Ramos (cell line): ENCODE results near the gene RIMS4.

Experiments
- in situ Hi-C: fragments of 300-500 bp; cut with MboI; formaldehyde crosslinking; loops from one replicate; pipeline ENCODE4 v1.14.3; 2022; ENCODE audit warnings: low sequenced_read_pairs; ENCODE audit not compliant: unreplicated experiment

Gene RIMS4

DNA sequence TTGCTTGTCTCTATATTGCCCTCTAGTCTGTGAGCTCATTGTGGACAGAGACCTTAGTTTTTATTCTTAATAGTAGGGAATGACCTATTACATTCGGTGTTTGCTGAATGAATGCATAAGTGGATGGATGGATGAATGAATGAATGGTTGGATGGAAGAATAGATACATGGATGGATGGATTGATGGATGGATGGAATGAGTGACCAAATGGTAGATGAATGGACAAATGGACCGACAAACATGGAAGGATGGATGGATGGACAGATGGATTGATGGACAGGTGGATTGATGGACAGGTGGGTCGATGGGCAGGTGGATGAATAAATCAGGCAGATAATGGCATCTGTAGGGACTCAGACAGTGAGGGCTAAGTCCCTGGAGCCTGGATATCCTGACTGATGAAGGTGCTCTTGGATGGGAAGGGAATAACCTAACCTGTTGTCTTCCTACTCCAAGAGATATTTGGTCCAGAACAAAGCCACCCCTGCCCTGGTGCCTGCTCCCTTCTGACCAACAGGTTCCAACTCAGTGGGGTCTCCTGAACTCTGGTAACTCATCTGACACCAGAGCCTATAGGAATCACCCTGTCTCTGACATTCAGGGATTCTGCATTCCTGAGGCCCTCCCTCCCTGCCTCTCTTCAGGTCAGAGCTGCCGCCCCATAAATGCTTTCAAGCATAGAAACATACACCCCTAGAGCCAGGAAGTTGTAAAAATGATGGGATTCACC lies 104.8 kb downstream of the RIMS4 start:
- in situ Hi-C loops = no loop called here

DNA sequence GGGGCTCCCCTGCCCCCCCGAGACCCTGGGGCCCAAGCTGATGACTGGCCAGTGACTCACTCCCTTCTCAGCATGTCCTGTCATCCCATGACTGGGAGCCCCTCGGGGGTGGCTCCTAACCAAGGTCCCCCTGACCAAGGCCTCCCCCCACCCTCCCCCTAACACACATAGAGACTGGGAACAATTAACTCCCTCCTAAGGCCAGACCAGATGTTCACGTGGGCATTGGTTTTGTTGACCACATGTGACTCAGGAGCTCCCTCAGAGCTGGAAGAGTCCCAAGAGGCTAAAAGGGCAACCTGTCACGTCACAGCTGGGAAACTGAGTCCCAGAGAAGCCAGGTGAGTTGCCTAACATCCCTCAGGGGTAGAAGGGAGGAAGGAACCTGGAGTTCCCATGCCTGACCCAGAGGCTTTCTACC lies 105.8 kb downstream of the RIMS4 start:
- in situ Hi-C loops = no loop called here

DNA sequence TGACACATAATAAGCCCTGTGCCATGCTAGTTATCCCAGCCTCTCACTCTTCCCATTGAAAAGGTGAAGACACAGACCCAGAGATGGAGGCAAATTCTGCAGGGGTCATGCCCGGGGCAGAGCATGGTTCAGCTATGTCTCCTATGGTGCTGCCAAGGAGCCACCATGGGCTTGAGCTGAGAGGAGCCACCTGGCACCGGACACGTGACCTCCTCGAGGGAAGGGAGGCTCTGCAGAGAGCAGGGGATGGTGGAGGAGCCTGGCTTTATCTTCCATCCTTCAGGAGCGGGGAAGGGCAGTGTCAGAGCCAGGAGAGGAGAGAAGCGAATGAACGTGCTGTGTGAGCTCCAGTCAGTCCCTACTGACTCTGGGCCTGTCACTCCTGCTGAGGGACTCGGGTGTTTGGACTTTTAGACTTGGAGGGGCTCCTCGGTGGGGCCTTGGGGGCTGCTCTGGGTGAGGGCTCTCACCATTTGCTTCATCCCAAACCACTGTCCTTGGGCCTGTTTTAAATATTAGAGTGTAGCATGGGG lies 106.3 kb downstream of the RIMS4 start:
- in situ Hi-C loops = no loop called here

DNA sequence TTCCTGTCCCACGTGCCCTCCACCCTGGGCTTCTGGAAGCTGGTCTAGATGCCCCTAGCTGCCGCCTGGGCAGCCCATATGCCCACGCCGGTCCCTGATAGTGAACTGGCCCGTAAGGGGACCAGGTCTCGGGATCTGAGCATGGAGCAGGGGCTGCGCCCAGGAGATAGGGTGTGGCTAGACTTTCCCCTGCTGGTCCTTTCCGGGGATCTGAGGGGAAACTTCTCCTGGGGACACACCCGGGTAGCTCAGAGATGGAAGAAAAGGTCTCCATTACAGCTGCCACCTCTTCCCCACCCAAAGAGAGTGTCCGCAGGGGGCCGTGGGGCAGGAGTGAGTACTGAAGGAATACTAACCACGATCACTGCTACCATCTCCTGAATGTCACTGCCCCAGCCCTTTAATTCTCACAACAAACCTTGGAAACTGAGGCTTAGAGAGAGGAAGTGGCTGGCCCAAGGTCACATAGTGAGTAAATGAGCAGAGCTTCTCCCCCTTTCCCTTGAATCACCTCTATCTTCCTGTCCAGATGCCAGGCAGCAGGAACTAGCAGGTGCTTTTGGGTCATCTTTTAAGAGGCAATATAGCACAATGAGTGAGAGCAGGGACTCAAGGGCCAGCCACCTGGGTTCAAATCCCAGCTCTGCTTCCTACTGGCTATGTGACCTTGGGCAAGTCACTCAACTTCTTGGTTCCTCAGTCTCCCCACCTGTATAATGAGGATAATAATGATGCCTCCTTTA lies 107.0 kb downstream of the RIMS4 start:
- in situ Hi-C loops = no loop called here

DNA sequence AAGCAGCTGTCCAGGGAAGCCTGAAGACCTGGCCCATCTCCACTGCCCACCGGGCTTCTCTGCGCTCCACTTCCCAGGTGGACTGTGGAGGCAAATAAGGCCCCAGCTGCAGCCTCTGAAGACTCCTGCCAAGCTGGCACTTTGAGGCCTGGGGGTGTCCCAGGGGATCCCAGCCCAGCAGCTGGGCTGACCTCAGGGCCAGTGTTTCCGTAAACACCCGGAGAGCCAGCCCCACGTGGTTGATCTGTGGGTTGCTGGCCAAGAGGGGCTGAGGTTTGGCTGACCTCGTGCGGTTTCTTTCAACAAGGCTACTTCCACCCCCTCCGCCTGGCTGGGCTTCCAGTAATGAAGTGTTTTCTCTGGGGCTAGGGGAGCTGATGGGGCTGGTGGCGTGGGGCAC lies 107.6 kb downstream of the RIMS4 start:
- in situ Hi-C loops = no loop called here

DNA sequence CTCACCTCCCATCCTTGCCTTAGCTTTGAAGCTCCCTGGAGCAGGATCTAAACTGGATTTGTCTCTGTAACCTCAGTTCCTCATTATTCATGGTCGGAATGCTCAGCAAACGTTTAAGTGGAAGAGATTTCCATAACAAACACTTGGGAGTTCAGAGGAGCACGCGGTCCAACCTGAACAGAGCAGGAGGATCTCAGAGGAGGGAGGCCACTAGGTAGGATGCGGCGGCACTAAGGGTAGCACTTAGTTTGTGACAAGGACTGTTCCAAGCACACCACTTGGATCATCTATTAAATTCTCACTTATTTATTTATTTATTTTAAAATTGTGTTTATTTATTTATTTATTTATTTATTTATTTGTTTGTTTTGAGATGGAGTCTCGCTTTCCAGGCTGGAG lies 108.5 kb downstream of the RIMS4 start:
- in situ Hi-C loops = no loop called here
